NOMO-1 treated with dmso at 0.1 percent for 144 hours (cell line): ENCODE measurements around the gene CTNNBL1.
"Not testable (repeated sequence)": the region's sequence is repeated elsewhere in the genome, so short reads cannot be mapped to it uniquely, and the experiment has no call there.

Source experiments
- DNase-seq: peaks from one replicate; lab custom pipeline; 2025; ENCODE audit not compliant: unreplicated experiment; lab: John Stamatoyannopoulos, UW

Gene CTNNBL1, protein sequence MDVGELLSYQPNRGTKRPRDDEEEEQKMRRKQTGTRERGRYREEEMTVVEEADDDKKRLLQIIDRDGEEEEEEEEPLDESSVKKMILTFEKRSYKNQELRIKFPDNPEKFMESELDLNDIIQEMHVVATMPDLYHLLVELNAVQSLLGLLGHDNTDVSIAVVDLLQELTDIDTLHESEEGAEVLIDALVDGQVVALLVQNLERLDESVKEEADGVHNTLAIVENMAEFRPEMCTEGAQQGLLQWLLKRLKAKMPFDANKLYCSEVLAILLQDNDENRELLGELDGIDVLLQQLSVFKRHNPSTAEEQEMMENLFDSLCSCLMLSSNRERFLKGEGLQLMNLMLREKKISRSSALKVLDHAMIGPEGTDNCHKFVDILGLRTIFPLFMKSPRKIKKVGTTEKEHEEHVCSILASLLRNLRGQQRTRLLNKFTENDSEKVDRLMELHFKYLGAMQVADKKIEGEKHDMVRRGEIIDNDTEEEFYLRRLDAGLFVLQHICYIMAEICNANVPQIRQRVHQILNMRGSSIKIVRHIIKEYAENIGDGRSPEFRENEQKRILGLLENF

DNA sequence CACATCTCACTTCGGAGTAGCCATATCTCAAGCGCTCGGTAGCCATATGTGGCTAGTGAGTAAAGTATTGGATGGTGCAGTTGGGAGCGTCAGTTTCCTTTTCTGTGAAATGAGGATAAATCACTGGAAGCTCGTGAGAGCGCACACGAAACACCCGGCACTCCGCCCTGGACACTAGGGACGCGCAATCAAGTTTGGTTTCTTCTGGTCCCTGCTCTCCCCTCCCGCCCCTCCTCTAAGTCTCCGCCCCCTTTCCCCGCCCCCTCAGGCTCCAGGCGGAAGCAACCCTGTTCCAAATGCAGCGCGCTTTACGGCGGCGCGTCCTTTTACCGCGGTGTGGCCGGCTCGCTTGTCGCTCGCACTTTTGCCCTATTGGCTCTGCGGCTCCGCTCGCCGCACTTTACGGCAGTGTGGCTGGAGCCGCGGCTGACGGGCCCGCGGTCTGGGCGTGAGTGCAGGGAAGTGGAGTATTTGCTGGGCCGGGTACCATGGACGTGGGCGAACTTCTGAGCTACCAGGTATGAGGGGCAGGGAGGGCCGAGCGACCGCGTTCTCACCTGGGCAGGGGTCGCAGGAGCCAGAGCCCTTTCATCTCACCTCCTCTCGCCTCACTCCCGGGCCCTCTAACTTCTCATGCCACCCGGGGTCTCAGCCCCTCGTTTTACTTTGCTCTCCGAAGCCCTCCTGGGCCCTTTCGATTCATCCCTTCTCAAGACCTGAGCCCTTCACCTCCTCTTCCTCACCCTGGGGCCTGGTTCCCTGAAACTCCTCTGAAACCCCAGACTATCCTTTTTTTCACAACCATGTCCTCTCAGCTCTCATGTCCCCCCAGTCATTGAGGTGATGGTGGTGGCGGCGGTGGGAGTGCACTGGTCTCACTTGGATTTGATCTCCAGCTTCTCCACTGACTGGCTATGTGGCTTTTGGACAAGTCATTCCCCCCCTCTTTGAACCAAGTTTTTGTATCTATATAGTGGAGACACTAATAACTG, at the start of gene CTNNBL1:
Gene CTNNBL1, plus strand, starts transcription at position 396 of the 992 bp plus-strand sequence. Its CDS starts 93 bp downstream, at position 489.
- DNase-seq = peak; percentile 93

DNA sequence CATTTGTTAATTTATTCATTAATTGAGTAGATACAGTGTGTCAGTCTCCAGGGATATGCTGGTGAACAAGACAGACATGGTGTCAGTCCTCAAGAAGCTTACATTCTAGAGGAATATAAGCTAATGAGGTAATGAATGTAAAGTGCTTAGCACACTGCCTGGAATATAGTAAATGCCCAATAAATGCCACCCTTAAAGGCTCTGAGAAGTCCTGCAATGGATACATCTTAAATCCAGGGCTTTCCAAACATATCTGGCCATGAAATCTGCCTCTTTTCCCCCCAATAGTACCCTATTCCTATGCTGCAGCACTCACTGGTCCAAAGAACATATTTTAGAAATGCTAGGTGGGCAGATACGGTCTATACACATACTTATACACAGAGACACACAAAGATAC, 49.2 kb upstream of the CTNNBL1 start:
- DNase-seq = no peak

DNA sequence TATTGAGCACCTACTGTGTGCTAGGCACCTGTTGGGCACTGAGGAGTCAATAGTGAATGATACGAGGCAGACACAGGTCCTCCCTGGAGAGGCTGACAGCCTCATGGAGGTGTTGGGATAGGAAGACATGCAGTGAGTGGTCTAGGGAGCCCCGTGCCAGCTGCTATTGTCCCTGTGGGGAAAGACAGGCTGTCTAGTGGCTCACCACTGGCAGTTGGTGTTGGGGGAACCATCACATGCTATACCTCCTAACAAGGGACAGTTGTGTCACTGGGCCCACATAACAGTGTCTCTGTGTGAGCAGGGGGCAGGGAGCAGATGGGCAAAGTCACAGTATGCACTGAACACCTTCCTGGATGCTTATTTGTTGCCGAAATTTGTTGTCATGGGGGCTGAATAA, 45.9 kb upstream of the CTNNBL1 start:
- DNase-seq = no peak

DNA sequence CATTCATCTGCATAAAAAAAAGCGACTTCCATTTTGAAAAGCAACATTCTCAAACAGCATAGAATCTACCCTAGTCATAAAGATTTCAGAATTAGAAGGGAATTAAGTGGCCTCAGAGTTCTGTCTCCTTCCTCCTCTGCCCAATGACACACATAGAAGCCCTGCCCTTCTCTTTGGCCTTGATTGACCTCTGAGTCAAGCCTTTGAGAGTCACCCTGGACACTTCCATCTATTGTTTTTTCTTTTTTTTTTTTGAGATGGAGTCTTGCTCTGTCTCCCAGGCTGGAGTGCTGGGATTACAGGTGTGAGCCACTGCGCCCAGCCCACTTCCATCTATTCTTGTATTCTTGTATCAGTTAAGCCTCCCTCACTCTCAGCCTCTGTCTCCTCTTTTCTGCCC, 44.8 kb upstream of the CTNNBL1 start:
- DNase-seq = no peak

DNA sequence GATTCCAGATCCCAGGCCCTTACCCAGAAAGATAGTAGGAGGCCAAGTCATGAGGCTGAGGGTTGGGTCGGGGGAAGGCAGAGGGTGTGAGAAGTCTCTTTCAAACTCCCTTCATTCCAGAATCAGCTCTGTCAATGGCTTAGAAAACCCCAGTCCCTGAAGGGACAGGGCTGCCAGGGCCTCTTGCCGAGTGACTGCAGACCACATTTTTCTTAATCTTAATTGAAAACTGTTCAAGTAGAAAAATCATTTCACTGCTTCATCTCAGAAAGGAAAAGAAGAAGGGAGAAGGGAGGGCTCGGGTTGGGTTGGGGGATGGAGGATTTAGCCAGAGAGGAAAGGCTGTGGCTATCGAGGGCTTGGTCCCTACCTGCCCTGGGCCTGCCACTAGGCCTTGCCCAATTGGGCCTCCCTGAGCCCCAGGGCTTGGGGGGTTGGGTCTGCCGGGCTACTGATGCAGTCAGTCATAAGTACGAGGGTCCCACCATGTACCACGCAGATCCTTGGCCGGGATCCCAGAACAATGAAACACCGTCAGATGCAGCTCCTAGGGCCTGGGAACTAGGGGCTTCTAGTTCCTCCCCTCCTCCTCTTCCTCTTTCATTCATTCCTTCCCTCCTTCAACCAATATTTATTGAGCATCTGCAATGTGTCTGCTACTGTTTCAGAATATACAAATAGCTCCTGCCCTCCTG, 44.0 kb upstream of the CTNNBL1 start:
- no peak for DNase-seq

DNA sequence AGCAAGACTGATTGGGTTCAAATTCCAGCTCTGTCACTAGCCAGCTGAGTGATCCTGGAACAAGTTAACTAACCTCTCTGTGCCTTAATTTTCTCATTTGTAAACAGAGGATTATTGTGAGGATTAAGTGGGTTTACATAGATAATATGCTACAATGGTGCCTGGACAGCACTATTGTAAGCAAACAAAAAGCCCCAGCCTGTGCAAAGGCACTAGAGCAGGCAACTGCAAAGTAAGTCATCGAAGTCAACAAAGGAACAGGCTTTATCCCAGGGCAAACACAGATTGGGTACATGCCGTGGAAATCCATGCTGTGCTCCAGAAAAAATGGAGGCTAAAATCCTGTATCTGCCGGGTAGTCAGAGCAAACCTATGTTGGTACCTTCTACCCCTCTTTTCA, 43.2 kb upstream of the CTNNBL1 start:
- no peak for DNase-seq

DNA sequence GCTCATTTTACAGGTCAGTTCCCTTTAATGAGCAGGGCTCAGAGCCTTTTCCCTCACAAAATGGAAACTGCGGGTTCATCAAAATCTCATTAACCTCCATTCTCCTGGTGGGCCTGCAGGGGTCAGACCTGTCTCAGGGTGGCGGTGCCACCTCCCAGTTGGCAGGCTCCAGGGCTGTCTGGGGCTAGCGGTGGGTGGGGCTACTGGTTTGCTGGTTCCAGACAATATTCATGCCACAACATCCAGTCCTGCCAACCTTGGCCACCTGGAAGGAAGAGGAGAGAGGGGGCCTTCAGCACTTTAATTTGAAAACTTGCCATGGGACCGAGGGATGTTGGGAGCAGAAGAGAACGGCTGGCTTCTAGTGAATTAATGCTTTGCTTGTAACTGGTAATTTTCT, 41.9 kb upstream of the CTNNBL1 start:
- no peak for DNase-seq

DNA sequence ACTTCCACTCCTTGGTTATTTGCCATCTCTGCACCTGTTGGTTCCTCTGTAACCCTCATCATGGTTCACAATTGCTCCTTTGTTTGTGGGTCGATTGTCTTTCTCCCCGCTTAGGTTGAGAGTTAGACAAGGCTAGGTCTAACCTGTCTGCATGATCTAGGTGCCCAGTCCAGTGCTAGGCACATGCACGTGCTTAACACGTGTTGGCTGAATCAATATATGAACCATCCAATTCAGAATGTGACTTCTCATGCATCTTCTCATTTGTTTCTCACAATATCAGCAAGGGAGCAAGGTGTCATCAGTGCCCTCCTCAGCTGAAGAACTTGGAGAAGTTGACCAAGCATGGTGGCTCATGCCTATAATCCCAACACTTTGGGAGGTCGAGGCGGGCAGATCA, 36.9 kb upstream of the CTNNBL1 start:
- DNase-seq = no peak

DNA sequence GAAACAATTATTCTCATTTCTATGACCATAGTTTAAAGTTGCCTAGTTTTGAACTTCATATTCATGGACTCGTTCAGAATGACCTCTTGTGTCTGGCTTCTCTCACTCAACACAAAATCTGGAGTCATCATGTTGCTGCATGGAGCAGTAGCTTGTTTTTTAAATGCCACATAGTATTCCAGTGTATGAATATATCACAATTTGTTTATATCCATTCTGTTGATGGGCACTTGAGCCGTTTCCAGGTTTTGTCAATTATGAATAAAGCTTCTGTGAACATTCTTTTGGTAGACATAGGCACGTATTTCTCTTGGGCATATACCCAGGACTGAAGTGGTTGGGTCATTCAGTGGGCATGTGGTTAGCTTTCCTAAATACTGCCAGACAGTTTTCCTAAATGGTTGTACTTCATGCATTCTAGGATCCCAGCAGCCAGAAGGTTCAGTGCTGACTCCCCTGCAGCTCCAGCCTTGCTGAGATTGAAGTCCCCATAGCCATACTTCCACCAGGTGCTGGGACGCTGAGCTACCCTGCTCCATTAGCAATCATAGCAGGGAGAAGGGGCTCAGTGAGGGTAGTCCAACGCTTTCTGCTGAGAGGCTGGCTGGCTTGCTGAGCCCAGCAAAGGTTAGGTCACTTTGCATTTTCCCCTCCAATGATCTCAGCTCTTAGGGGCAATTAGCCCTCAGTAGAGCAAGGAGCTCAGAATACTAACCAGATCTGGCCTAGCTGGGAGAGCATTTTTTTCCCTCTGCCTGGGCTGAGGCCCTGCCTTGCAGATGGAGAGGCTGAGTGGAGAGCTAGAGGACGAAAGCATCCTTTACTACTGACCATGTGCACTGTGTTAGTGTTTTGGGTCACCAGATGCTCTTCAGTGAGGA, 35.7 kb upstream of the CTNNBL1 start:
- DNase-seq = no peak

DNA sequence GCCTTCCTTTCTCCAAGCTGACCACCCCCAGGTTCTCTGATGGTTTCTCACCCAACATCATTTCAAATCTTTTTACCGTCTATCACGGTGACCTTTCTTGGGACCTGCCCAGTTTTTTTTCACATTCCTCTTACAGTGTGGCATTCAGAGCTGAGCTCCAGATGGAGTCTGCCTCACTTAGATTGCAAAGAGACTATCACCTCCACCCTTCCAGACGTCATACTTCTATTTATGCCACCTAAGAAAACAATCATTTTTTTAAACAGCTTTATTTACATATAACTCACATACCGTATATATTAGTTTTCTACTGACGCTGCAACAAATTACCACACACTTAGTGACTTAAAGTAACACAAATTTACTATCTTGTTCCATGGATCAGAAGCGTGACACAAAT, 32.3 kb upstream of the CTNNBL1 start:
- no peak for DNase-seq

DNA sequence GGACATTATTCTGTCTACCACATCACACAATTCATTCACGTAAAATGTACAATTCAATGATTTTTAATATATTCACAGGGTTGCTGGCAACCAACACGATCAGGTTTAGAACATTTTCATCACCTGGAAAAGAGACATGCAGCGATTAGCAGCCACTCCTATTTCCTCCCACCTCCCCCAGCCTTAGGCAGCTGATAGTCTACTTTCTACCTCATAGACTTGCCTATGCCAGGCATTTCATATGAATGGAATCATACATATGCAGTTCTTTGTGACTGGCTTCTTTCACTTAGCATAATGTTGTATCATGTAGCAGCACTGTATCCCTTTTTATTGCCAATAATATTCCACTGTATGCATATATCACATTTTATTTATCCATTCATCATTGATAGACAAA, 31.5 kb upstream of the CTNNBL1 start:
- DNase-seq = no peak

DNA sequence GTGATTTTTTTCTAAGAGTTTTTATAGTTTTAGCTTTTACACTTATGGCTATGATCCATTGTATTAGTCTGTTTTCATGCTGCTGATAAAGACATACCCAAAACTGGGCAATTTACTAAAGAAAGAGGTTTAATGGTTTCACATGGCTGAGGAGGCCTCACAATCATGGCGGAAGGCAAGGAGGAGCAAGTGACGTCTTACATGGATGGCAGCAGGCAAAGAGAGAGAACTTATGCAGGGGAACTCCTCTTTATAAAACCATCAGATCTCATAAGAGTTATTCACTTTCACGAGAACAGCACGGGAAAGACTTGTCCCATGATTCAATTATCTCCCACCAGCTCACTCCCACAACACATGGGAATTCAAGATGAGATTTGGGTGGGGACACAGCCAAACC, 29.2 kb upstream of the CTNNBL1 start:
- not testable (repeated sequence) for DNase-seq

DNA sequence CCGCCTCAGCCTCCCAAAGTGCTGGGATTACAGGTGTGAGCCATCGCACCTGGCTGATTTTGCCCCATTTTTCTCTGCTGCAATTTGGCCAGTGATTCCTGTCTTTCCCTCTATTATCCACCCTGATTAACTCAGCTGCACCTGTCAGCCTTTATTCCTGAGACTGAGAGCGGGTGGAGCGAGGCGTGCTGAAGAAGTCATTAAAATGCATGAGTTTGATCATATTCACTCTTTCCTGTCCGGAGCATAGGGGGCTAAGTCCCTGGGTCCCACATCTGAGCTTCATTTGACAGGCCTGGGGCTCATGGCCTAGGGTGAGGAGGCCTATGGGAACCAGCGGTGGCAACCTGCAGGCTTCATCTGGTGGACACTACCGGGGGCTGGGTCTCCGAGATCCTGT, 25.7 kb upstream of the CTNNBL1 start:
- no peak for DNase-seq

DNA sequence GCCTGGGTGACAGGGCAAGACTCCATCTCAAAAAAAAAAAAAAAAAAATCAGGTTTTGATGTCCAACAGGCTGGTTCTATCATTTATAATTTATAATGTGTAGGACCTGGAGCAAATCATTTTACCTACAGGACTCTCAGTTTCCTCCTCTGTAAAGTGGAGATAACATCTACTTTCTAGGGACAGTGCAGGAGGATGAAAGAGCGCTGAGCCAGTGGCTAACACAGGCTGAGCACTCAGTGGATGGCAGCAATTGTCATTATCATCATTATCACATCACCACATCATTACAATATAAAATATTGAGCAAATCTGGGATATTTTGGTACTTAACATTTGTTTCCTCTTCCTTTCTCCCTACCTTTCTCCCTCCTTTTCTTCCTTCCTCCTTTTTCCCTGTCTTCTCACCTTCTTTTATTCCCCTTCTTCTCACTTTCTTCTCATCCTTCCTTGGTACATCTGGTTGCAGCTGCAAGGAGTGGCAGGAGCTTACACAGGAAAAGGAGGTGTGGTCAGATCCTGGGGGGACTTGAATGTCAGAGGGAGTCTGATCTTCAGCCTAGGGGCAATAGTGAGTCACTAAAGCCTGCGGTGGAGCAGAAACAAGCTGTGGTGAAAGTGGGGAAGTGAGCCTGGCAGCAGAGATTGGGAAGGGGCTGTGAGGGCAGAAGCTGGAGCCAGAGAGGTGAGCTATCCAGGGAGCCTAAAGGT, 24.6 kb upstream of the CTNNBL1 start:
- peak; percentile 26 for DNase-seq

DNA sequence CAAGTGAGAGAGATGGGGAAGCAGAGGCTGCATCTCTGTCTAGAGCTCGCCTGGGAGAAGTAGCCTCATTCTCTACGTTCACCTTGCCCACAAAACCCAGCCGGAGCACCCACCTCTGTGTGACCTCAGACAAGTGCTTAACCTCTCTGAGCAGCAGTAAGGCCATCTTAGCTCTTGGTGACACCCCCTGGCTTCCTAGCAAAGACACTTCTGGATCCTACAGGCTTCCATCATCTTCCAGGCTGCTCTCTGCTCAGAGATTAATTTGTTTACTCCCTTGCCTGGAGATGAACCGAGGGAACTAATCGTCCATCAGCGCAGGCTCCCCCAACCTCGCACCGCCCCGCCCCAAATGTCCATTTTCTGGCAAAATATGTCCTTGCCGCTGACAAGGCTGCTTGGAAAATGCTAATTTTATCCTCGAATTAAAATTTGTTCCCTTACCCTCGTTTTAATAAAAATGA, 24.0 kb upstream of the CTNNBL1 start:
- no peak for DNase-seq

DNA sequence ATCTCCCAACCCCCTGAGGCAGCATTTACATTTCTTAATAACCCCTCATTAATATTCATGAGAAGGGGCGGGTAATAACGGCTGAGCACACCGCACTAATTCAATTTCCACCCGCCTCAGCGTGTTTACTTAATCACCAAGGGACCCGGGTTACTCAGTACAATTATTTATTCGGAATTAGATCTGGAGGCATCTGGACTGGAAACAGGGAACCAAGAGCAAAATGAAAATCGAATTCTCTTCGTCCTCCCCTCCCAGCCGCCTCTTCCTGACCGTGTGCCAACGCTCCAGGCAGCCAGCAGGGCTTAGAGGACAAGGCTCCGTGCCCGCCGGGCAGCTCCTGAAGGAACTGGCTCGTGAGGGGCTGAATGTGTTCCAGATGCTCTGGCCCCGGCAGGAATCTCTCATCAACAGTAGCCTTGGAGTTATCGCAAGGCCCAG, 23.5 kb upstream of the CTNNBL1 start:
- DNase-seq = no peak

DNA sequence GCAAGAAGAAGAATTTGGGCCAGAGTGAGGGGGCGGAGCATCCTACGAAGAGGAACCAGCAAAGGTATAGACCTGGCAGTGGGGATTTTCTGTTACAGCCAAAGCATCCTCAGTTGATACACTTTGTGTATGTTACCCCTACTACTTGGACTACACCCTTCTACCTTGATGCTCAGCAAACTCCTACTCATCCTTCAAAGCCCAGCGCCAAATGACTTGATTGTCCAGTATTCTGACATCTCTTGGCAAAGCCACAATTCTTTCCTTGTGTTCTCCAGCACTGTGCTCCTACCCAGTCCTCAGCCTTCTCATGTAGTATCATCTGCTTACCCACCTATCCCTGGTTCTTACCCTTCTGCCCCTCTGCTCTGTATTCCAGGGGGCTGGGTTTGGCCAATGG, 21.7 kb upstream of the CTNNBL1 start:
- no peak for DNase-seq

DNA sequence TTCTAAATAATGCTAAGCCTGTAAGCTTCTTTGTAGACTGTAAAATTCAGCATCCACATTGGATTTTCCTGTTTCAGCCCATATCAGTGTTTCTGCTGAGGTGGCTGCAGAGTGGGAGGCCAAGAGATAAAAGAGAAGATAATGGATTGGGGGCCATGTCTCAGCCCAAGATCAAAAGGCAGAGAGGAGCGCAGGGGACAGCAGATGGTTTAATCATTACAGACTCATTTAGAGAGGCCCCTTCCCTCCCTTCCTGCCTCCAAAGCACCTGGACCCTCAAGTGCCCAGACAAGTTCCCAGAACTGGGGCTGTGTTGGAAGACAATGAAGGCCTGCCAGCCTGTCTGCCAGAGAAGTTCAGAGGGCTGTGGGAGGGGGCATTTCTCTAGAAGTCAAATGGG, 20.4 kb upstream of the CTNNBL1 start:
- DNase-seq = no peak

DNA sequence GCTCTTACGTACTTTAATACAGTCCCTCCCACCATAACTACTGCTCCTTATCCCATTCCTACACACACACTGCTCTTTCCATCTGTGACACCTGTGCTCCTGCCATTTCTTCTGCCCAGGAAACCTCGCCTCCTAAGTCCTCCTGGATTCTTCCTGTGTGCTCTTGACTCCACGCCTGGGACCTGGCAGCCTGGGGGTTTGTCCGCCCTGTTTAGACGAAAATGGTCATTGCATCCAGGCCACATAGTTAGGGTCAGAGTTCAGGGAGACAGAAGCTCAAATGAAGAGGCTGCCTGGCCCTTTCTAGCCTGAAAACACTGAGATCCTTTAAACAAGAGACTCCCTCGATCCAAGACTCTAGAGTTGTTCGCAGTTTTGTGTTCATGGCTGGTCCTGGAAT, 17.4 kb upstream of the CTNNBL1 start:
- no peak for DNase-seq
